HG03066 (cell line): ENCODE measurements around the gene TAL1.
A peak's percentile ranks its signal among the peaks of the same experiment; 100 is the strongest.

ENCODE experiments used
- ATAC-seq: cut with Tn5 transposase; IDR thresholded peaks from one replicate; pipeline ENCODE4 v1.9.1; 2021; ENCODE audit warnings: low read depth; ENCODE audit not compliant: unreplicated experiment

The TAL1 gene

DNA sequence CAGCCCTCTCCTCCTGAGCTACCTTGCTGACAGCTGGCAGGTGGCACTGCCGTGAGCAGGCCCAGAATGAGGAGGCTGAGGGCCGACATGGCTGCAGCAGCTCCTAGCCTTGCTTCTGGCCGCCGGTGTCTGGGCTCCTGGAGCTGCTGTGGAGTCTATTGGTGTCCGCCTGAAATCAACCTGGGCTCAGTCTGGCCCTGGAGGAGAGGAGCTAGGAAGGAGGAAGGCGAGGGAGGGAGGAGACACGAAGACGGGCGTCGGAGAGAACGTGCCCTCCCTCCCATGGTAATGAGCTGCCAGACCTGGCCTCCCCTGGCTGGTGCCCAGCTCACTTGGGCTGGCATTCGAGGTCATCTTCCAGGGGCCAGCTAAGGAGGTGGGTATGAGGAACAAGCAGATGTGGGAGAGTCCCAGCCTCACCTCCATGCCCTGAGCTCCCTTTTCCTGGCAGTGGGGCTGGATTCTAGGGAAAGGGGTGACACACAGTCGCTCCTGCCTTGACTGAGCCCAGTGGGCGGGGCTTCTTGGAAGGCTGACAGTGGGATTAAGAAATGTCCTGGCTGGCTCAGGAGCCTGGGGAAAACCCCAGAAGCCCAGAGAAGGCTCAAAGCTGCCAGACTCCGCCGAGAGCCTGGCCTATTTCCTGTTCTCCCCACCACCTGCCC, 42.0 kb downstream of the TAL1 start, which contains the start of gene PDZK1IP1:
PDZK1IP1 (minus strand) TSS at position 193 of the 665 bp plus-strand sequence; CDS start at position 89, 104 bp downstream.
- ATAC-seq, result no peak

DNA sequence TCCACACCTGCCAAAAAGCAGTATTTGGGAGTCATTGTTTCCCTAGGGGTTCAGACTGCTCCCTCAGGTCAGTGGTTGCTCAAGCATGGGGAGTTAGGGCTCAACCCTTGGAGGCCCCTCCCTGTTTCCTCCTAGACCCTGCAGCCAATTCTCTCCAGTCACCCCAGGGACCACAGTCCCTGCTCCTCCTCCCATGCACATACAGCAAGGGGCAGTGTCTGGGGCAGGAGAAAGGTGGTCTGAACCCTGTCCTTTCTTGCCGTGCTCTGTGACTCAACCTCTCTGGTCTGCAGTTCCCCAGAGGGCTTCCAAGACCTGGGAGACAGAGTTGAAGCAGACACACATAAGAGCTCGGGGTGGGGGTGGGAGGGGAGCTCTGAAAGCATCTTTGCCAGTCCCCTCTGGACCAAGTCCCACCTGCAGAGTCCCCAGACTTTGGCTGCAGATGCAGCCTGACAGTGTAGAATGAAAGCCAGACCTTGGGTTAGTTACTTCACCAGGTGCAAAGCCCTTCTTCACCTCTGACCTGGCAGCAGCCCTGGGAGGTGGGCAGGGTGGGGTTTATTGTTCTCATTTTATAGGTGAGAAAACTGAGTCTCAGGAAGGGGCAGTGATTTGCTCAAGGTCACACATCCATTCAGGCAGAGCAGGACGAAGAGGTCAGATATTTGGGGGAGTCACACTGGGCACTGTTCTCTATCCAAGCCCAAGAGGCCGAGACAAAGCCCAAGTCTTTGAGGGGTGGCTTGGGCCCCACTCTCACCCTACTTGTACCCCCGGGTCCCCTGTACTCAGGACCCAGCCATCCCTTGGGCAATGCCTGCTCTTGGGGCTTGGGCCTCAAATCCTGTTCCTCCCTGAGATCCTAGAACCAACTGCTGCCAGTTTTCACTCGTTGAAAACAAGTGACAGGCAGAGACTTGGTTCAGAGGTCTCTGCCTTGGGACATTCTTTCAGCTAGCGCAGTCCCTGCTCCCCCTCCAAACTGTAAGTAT, 42.9 kb downstream of the TAL1 start:
- no peak for ATAC-seq

GRCh38 chr1:47187926-47188250, 44.1 kb downstream of the TAL1 start:
- ATAC-seq, result no peak

DNA sequence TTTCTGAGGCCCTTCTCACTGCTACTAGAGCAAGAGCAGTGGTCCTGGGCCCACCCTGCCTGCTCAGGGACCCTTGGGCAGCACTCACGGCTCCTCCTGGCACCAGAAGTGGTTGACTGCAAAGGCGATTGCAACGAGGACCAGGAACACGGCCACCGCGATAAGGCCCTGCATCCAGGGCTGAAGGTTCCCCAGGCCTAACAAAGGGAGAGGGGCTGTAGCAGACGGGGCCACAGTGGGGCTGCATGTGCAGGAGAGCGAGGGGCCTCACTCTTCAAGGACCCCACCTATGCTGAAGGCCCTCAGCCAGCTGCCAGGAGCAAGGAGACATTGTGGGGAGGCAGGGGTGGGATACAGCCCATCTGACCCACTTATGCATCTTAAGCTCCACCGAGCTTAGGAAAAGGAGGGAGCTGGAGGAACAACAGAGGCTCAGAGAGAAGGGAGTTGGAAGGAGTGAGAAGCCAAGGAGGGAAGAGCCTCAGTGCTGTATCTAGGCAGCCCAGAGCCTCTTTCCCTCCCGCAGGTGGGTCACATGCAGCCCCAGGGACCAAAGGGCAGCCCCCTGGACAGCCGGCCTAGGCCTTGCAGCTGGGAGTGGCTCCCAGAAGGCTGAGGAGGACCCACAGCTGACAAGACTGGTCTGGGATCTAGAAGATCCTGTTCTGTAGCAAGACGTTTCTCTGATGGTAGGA, 44.6 kb downstream of the TAL1 start:
- ATAC-seq, result no peak

GRCh38 chr1:47186267-47187185, 45.5 kb downstream of the TAL1 start:
- ATAC-seq, result no peak

DNA sequence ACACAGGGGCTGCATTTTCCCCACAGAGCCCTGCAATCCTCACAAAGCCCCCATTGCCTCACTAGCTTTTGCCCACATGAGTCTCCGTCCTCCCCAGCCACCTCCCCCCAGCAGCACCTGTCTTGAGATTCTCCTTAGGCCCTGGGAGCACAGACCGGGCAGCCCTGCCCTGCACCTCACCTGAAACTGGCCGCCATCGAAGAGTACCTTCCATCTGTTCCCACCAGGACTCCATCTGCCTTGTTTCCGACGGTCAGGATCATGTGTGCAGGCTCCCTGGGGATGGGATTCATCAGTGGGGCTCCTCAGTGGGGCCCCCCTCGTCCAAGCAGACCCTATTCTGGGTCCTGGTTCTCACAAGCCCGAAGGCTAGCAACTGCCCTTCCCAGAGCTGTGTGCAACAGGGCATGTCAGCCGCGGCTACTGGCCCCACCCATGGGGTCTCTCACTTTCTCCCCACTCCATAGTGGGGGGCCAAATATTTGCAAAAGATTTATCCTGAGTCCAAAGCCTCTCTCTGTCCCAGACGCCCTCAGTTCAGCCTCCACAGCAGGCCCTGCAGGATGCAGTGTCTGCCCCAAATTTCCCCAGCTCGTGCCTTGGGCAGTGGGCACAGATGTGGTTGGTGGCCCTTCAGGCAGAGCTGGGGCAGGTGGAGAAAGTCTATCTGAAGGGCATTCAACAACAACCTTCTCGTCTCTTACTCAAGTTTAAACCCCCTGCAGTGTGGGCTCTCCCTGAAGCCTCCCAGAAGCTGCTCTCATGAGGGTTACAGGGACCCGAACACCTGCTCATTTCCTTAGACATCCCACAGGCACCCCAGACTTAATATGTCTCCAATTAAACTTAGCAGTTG, 47.0 kb downstream of the TAL1 start:
- ATAC-seq, result no peak

GRCh38 chr1:47184090-47184821, 47.8 kb downstream of the TAL1 start:
- no peak for ATAC-seq

GRCh38 chr1:47183308-47184089, 48.5 kb downstream of the TAL1 start:
- no peak for ATAC-seq

DNA sequence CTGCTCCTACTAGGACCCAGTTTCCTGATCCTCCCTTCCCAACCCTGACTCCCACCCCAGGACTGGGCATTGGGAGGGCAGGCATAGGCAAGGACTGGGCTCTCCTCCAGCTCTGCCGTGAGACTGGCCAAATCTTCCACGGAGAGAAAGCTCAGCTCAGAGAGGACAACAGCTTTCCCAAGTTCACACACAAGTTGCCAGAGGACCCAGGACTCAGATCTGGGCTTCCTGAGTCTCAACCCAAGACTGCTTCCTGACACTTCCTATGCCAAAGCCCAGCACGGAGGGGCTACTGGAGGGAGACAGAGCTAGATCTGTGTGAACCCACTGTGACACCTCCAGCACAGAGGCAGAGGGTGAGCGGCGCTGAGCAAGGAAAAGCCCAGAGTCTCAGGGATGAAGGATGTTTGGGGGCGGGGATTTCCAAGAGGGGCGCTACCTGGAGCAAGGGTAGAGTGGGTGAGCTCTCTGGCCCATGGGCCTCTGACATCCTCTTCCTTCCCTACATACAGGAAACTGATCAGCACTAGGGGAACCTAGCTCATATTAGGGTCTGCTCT, 49.3 kb downstream of the TAL1 start:
- ATAC-seq, result no peak

- ATAC-seq, result no peak
Measured at GRCh38 chr1:47181955-47182675, 49.9 kb downstream of the TAL1 start.

DNA sequence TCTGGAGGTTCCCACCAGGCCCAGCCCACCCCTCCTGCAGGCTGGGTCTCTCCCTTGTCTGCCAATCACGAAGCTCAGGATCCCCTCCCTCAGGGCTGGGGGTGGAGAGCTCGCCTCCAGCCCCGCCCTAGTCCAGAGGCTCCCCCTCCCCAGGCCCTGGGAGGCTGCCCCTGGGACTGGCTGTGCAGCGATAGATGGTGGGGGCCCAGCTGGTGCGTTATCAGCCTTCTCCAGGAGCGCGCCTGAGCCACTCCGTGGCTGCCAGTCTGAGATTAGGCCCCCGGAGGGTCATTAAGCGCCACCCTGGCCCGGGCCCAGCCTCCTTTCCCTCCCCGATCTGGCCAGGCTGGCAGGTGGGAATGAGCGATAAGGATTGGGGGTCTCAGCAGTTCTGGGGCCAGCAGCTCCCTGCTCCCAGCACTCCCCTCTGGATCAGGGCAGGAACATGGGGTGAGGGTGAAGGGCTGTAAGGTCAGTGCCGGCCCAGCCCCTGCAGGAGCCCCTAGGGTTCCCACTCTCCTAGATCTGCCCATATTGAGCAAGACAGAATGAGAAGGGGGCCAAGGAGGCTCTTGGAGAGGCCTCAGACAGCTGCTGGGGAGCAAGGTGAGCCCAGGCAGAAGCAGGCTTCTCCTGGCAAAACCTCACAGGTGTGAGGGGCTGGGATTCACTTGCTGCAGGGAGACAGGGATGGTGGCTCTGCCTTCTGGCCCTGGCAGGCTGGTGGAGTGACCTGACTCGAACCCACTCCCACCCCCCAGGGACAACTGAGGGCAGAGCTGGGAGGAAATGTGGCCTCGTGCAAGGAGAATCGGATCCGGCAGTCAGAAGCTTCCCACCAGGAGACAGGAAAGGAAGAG, 50.7 kb downstream of the TAL1 start:
- no peak for ATAC-seq

DNA sequence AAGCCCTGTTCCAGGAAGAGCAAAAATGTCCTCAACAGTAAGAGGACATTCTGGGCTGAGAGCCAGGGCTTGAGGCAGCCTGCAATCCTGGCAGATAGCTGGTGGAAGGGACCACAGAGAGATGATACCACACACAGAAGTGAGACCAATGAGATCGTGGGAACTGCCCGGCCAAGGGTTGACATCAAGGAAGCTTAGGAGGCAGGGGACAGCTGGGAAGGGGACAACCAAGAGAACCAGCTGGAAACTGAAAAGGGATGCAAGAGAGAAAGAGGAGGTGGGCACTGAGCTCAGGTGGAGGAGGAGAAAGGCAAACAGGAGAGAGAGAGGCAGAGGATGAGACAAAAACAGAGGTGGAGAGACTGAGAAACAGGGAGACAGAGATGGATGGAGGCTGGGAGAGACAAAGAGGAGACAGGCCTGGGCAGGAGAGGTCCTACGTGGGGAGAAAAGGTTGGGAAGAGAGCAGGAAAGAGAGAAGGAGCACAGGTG, 51.4 kb downstream of the TAL1 start:
- ATAC-seq, result no peak

- no peak for ATAC-seq
Measured at GRCh38 chr1:47179988-47180563, 51.9 kb downstream of the TAL1 start.

DNA sequence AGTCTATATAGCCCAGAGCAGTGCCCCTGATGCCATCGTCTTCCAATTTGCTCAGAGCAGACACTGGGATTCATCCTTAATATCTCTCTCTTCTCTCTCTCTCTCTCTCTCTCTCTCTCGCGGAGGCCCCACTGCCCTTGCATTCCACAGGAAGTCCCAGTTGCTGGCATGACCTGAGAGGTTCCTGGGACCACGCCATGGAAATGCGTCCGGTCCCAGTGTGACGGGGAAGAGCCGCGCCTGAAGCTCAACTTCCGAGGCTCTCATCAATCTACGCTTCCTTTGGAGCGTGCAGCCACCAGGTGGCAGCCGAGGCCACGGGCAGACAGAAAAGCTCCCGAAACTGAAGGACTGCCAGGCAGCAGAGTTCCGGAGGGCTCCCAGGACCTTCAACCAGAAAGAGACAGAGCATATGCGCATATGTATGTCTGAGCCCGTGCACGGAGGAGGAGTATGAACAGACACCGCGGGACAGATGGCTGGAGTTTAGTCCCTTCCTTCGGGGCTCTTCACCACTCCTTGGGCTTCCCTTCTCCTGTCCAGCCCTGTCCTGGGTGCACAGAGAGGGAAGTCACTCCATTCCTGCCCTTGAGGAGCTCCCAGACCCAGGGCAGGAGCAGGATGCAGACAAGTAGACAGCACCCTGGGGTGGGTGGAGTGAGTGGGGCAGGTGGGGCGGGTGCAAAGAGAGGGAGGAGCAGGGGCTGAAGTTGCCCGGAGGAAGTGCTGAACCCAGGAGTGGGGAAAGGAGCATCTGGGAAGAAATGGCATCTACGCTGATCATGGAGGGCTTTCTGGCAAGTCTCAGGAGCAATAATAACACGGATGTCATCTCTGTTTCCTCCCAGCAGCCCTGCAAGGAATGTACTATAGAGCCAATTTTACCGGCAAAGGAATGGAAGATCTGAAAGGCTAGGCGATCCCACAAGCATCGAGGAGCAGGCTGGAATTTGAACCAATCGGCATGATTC, 52.7 kb downstream of the TAL1 start:
- peak; percentile 89 for ATAC-seq
